NCI-H526 (cell line): ENCODE results near the gene KCNE4.

Source experiments
- DNase-seq, 2 experiments: peaks; one replicate each; lab custom pipeline; 2025; lab: John Stamatoyannopoulos, UW

The KCNE4 gene

DNA sequence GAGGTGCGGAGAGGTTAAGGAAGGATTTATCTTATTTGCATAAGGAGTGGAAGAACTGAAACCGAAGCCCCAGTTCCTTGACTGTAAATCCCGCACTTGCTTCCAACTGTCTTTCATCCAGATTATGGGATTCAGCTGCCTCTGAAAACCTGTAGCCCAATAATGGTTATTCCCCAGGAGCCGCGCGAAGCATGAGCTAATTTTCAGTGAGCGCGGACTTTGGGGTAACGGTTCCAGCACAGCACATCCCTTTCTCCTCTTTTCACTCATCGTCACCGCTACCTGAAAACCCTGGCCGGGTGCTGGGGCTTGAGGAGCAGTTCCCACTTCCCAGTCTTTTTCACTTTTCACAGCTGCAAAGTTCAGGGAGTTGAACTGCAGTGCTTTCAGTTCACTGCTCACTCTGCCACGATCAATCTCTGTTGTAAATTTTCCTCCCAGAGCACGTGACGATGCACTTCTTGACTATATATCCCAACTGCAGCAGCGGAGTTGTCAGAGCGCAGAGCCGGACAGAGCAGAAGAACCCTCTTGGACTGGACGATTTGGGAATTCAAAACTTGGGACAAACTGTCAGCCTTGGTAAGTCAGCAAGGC is at the start of gene KCNE4:
Gene KCNE4, plus strand, starts transcription at position 498 of the 597 bp plus-strand sequence. CDS start 641 bp downstream, outside the sequence.
- peak in 1 of 2 experiments; percentile 3 for DNase-seq

- no peak for DNase-seq
These were observed 48.8 kb upstream of the KCNE4 start for GRCh38 chr2:223003191-223003590.

DNA sequence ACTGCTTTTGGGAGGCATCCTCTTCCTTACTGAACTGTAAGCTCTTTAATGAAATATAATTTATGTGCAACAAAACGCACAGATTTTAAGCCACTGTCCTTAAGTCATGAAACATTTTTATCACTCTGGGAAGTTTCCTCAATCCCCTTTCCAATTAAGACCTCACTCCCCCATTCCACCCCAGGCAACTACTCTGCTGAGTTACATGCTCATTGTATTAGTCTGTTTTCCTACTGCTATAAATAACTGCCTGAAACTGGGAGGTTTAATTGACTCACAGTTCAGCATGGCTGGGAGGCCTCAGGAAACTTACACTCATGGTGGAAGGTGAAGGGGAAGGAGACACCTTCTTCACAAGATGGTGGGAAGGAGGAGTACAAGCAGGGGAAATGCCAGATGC is 46.5 kb upstream of the KCNE4 start:
- DNase-seq, result no peak

GRCh38 chr2:223007531-223007930 is 44.5 kb upstream of the KCNE4 start:
- DNase-seq, result no peak

GRCh38 chr2:223008162-223008561 is 43.8 kb upstream of the KCNE4 start:
- no peak for DNase-seq

DNA sequence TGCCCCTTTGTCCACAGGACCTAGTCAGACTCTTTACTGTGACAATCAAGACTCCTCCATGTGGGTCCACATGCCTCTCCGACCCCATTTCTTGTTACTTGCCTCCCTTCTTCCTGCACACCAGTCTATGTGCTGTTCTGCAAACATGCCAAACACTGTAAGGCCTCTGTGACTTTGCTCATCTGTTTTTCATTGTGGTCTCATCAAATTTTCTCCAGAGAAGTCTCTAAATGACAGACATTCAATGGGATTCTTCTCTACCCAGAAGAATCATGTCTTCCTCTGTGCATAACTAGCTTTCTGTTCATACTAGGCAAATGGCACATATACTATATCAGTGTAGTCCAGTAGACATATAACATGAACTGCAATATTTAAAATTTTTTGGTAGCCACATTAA is 43.0 kb upstream of the KCNE4 start:
- no peak for DNase-seq

- no peak for DNase-seq
These were observed 41.3 kb upstream of the KCNE4 start for GRCh38 chr2:223010641-223011040.

- no peak for DNase-seq
These were observed 39.7 kb upstream of the KCNE4 start for GRCh38 chr2:223012291-223012690.

- DNase-seq, result no peak
These were observed 32.5 kb upstream of the KCNE4 start for GRCh38 chr2:223019390-223019930.

GRCh38 chr2:223019987-223020717 is 31.8 kb upstream of the KCNE4 start:
- no peak for DNase-seq

DNA sequence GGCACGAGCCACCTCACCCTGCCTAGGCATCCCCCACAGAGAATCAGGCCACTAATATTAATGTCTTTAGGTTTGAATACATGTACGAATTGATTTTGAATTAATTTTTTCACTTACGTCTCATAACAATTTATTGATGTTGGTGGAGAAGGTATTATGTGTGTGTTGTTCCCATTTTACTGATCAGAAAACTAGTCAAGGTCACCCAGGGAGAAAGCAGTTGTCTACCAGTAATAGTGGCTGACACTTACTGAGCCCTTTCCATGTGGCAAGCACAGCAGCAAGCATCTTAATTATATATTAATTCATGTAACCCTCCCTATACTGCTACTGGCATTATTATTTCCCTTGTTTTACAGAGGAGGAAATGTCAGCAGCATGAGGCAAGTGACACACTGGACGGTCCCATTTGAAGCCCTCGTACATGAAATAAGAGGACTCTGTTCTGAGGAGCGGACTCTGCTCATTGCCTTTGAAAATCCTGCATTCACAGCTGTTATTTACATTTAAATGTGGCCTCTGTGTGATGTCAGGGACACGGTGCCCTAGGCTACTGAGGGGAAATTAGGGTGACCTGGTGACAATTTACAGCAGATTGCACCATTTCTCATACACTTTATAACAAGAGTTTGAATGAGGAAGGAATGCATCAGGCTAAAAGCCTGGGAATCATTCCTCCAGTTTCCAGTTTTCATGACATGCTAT is 30.9 kb upstream of the KCNE4 start:
- DNase-seq, result no peak

GRCh38 chr2:223026357-223027110 is 25.5 kb upstream of the KCNE4 start:
- peak in 1 of 2 experiments; percentile 35 for DNase-seq

GRCh38 chr2:223027442-223027841 is 24.5 kb upstream of the KCNE4 start:
- DNase-seq, result no peak

DNA sequence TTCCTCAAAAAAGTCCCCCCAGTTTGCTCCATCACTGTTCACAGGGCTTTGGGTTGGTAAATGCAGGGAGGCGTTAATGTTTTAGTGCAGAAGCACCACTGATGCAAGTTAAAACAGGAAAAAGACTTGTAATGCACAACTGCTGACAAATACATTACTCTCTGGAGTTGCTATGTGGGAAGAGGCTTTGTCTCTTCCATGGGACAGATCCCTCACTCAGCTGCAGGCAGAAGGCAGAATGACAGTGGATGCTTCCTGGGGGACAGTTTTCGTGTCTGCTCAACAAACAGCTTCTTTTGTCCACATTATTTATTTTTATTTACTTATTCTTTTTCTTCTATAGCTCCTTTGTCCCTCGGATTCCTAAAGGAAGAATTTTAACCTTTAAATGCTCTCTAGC is 22.7 kb upstream of the KCNE4 start:
- no peak for DNase-seq

DNA sequence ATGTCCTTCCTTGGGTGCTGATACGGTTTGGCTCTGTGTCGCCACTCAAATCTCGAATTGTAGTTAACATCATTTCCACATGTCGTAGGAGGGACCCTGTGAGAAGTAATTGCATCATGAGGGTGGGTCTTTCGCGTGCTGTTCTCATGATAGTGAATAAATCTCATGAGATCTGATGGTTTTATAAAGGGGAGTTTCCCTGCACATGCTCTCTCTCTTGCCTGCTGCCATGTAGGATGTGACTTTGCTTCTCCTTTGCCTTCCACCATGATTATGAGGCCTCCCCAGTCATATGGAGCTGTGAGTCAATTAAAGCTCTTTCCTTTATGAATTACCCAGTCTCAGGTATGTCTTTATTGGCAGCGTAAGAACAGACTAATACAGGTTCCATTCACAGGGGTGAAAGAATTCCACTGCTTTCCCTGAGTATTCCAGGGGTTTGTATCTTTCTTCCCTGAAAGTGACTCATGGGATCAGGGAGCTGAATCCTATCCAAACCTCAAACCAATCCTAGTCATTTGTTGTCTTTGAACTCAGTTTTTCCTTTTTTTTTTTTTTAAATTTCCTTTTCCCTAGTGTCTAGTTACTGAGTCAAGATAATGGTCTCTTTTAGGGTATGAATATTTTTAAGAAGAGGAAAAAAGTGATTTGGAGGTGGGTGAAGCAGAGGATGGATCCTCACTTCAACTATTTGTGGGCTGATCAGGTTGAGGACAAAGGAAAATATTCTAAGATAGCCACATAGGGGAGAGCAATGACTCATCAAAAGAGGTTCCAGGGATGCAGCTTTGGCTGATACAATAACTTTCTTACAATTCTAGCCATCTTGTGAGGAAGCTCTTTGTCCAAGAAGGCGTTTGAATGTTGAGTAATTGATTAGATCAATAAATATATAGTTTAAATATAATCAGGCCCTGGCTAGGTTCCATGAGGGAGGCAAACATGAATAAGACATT is 19.5 kb upstream of the KCNE4 start:
- DNase-seq, result no peak

- no peak for DNase-seq
These were observed 17.6 kb upstream of the KCNE4 start for GRCh38 chr2:223034221-223034975.

GRCh38 chr2:223036790-223037444 is 15.1 kb upstream of the KCNE4 start:
- DNase-seq, result no peak

GRCh38 chr2:223037445-223037800 is 14.6 kb upstream of the KCNE4 start:
- DNase-seq, result no peak

DNA sequence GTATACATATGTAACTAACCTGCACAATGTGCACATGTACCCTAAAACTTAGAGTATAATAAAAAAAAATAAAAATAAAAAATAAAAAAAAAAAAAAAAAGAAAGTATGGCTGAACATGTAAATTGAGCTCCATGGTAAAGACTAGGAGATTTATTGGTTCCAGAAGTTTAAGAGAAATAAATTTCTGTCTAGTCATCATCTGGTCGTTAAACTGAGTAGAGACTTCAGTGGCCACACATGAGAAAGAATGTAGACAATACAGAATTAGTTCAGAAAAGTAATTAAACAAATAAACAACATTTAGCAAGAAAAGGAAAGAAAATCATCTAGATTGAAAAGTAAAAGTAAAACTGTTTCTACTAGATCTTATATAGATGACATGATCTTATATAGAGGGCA is 12.4 kb upstream of the KCNE4 start:
- no peak for DNase-seq

GRCh38 chr2:223040527-223040926 is 11.5 kb upstream of the KCNE4 start:
- DNase-seq, result no peak
